Stimulated activated CD8-positive, alpha-beta memory T cell treated with anti-CD3 and anti-CD28 coated beads, Interleukin-12 subunit alpha, Interleukin-12 subunit beta, amount 100 ng/mL, for 24 hours (primary cell): ENCODE measurements around the gene EHD1.
A peak's percentile ranks its signal among the peaks of the same experiment; 100 is the strongest.

Experiments
- DNase-seq: peaks from one replicate; pipeline ENCODE4 v3.0.0-alpha.2; 2020; ENCODE audit errors: extremely low read depth

Gene EHD1

DNA sequence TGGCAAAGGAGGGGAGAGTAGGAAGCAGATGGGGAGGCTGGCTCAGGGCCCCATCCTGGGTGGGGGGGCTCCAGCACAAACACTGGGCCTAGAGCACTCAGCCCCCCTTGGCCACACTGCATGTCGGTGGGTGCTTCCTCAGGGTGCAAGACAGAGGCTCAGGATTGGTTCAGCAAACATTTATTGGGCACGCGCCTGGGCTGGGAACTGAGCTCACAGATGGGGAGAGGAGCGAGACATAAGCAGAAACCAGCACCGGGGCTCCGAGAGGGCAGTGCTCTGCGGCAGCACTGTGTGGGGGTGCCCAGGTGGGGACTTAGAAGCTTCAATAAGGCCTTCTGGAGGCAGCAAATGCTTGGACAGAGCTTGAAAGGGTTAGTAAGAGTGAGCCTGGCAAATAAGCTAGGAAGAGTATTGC lies 12.1 kb upstream of the EHD1 start:
- no peak for DNase-seq

GRCh38 chr11:64888729-64889511 lies 10.5 kb upstream of the EHD1 start:
- no peak for DNase-seq

- DNase-seq: no peak
Observed at GRCh38 chr11:64888406-64888728, 9.9 kb upstream of the EHD1 start.

DNA sequence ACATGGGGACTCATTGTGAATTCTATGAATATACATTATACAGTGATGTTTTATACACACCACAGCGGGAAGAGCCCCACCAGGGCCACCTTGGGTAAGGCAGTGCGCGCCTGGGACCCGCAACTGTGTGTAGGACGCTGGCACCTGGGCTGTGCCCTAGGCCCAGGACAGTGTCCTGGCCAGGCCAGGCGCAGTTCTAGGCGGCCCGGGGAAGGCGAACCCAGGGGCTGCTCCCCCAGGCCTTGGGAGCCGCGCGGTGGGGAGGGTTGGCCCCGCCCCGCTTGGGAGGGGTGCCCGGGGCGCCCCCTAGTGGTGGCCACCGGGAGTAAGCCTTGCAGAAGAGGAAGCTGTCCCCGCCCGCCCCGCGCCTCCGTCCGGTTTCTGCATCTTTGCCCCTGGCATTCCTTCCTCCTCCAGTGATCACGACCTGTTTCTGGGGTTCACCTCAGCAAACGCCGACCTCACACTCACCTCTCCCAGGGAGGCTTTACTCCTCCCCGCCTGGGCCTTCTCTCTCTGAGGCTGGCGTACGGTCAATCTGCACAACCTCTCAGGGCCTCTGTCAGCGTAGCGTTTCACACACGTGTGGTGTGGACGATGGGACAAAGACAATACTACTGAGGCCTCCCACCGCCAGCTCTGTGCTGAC lies 9.5 kb upstream of the EHD1 start:
- DNase-seq: peak; percentile 57

GRCh38 chr11:64887234-64887756 lies 8.9 kb upstream of the EHD1 start:
- no peak for DNase-seq

- no peak for DNase-seq
Observed at GRCh38 chr11:64885367-64886286, 7.2 kb upstream of the EHD1 start.

DNA sequence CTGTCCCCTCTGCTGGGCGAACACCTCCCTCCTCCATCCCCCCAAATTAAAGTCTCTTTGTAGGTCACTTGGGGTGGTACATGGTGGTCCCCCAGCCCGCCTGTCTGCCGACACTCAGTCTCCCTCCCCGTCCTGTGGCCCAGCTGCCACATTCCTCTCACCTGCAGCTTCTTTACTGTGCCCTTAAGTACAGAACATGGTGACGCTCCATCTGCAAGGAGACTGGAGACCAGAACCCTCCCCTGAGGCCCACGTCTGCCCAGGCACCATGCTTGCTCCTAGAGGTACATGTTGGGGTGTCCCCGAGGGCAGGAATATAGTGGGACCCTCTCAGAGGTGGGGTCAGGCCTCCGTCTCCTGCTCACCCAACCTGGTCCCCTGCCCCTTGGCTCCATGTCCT lies 5.6 kb upstream of the EHD1 start:
- DNase-seq: no peak

DNA sequence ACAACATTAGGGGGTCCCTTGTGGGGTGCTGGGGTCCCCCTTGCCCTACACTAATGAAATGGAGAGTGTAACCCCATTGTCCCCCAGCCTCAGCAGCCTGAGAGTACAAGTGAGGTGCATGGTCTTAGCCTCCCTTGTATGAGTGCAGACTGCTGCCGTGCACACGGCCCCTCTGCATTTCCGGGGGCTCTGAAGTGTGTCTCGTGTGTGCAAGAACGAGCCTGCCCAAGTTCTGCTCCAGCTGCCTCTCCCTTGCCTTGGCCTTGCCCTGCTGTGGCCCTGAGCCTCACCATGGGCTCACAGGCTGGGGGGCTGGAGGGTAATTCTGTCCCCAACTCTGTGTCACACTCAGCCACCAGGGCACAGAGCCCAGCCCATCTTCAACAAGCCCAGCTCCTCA lies 5.2 kb upstream of the EHD1 start:
- no peak for DNase-seq

- no peak for DNase-seq
Observed at GRCh38 chr11:64882243-64882642, 3.8 kb upstream of the EHD1 start.

DNA sequence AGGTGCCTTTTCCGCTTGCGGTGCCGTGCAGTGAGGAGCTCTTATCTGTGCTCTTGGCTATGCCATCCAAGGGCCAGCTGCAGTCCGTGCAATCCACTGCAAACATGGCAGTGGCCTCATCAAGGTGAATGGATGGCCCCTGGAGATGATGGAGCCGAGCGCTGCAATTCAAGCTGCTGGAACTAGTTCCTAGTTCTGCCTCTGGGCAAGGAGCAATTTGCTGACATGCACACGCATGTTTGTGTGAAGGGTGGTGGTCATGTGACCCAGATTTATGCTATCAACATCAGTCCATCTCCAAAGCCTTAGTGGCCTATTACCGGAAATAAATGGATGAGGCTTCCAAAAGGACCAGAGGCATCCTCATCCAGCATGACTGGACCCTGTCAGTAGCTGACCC lies 3.1 kb upstream of the EHD1 start:
- no peak for DNase-seq

DNA sequence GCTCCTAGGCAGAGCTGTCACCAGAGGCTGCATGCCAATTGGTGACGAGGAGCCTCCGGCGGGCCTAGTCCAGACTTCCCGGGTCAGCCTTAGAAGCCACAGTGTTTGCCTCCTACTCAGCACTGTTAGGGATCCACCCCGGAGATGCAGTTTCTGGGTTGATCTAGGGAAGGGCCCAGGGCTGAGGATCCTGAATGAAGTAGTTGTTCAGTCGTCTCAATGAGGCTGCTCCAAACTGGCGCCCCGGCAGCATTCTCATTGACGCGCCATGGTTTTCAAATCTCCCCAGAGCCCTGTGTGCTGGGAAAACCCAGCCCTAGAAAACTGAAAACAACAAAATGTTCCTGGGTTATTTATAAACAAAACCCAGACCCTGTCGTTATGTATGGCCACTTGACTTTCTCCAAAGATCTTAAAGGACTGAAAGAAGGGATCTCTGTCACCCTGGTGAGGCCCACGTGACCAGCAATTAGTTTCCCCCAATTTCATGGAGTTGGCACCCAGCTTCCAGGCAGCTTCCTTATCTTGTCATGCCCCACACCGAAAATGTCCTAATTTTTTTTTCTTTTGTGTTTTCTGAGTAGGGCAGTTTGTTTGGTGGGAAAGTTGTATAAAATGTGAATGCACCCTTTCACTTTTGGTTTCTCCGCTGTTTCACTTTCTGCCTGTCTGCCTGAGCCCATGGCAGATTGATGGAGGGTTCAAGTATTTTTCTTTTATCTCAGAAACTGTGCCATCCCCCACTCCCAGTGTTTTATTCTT lies 2.0 kb upstream of the EHD1 start:
- no peak for DNase-seq

DNA sequence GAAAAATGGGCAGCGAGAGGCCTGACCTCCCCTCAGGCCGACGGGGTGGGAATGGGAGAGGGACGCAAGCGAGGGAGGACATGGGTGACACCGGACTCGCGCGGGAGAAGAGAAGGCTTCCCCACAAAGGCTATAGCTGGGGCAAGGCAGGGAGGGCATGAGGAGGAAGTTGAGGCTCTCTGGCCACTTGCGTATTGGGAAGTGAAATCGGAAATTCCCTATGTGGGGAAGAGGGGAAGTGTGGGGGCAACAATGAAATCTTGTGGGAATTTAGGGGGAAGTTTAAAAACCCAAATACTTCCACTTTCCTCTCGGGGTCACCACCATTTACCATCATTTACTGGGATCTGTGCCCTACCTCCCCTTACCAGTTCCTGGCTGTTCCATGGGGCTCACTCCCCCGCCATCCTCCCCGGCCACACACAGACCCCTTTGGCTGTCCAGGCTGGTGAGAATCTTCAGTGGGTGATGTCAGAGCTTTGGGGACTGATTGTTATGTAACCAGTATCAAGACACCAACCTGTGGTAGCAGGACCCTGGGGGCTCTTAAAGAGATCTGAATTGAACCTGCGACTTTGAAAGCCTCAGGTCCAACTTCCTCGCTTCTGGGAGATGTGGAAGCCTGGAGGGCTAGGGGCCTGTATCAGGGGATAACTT lies 951 bp upstream of the EHD1 start:
- no peak for DNase-seq

DNA sequence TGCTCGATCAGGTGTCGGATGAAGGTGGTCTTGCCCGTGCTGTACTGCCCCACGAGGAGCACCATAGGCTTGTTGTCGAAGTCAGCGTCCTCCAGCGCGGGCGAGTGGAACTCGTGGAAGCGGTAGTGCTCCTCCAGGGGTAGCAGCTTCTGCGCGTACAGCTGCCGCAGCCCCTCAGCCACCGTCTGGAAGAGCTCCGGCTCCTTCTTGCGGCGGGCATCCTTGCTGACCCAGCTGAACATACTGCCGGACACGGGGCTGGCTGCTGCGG lies 263 bp downstream of the EHD1 start:
- no peak for DNase-seq

DNA sequence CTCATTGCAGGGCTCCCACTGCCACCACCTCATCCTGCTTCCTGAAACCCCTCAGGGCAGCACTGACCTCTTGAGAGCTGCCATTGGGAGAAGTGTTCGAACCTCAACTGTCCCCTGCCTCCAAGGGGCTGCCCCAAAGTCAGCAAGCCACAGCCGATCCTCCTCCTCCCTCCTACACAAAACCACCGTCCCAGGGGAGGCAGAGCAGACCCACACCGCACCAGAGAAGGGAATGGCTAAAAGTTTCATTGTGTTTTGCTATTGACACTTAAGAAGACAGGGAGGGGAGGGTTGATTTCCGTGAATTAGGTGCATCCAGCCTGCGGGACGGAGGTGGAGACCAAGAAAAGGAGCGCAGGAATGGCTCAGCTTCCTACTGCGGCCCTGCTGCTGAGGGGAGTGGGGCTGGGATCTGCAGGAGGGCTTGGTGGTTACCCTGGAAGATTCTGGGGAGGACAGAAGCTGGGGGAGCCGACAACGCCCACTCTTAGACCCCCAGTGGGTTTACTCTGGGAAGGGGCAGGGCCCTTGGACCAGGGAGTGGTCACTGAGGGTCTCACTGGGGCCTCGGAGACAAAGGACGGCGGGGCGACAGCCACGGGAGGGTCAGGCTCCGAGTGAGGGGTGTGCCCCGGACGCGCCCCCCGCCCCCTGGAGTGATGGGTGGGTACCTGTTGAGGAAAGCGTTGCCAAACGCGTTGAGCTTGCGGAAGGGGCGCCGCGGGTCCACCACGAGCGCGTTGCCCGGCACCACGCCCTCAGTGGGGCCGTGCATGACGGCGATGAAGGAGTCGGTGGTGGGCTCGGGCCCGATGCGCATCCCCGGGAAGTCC lies 815 bp downstream of the EHD1 start:
- DNase-seq: no peak

DNA sequence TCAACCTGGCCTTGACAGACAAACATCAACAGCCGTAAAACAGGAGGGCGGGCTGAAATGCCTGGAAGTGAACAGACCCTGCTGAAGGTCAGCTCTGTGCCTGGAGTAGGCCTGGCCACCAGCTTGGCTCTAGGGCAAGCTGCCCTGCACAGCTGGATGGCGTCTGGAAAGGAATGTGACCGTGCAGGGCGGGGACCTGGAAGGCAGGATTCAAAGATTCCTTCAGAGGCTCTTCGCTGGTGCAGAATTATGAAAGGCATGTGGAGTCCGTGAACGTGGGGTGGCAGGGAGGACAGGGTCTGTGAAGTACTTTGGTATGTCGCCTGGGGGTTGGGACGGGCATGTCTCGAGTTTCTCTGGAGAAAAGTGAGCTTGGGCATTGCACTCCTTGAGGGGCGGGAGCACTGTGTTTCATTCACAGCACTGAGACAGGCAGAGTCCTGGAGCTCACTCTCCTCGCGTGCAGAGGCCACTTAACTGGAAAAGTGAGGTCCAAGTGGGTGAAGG lies 1.5 kb downstream of the EHD1 start:
- no peak for DNase-seq

- no peak for DNase-seq
Observed at GRCh38 chr11:64876229-64876750, 2.1 kb downstream of the EHD1 start.

DNA sequence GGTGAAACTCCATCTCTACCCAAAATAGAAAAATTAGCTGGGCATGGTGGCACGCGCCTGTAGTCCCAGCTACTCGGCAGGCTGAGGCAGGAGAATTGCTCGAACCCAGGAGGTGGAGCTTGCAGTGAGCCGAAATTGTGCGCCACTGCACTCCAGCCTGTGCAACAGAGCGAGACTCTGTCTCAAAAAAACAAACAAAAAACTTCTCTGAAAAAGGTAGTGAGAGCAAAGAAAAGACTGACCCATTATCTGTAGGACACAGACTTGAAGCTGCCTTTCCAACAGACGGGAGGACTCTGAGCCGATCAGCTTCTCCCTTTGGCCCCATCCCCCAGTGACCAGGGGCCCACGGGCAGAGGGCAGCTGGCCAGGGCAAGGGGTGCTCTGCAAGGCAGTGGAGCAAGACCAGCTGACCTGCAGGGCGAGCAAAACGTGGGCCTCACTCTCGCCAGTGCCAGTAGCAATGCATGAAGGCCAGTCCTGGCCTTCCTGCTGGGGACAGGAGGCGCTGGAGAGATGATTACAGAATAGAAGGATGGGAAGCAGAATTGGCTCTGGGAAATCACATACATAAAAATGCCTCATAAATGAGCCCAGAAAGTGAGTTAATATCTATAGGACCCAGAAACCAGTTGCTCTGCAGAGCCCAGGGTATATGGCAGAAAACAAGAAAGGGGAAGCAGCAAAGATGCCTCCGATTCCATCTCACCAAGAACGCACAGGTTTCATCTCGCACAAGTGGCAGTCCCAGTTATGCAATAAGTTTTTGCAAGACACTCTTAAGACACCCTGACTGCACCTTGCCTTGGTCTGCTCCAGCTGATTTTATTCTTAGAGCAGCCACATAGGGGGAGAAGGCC lies 2.8 kb downstream of the EHD1 start:
- DNase-seq: no peak

DNA sequence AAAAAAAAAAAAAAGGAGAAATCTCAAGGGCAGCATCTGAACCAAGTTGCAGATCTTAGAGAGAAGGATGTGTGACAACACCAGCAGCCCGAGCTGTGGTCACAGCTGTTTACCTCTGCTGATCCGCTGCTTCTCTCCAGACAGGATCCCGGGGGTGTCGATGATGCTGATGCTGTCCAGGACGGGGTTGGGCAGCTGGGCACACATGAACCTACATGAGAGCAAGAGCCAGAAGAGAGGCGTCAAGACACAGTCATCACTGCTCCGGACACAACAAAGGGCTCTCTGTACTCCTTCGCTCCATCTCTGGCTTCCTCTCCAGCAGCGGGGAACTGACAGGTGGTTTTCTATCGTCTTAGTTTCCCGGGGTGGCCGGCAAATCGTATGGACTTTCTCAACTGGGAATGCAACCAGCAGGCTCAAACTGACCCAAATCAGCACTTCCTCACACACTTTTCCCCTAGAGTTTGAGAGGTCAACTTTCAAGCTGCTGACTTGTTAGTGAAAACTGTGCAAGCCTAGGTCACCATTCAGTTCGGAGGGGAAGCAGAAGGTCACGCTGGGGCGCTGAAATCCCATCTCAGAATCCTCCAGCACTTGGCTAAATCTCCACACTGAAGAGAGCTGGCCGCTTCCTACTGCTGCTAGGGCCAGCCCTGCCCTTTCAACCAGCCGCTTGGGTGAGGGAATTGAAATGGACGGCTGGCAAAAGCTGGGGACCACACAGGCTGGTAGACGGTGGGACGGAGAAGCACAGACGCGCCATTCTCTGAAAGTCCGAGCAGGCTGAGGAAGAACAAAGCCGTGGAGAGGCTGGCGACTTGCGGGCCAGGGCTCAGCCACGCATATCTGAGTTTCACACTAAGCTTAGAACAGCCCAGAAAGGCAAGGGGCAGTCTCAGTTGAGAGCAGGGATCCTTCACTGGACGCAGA lies 3.8 kb downstream of the EHD1 start:
- no peak for DNase-seq
